SKM-1 (cell line): ENCODE measurements around the gene POLR3A.

Experiments
- DNase-seq: peaks from one replicate; lab custom pipeline; 2025; ENCODE audit not compliant: unreplicated experiment; lab: John Stamatoyannopoulos, UW

POLR3A gene

DNA sequence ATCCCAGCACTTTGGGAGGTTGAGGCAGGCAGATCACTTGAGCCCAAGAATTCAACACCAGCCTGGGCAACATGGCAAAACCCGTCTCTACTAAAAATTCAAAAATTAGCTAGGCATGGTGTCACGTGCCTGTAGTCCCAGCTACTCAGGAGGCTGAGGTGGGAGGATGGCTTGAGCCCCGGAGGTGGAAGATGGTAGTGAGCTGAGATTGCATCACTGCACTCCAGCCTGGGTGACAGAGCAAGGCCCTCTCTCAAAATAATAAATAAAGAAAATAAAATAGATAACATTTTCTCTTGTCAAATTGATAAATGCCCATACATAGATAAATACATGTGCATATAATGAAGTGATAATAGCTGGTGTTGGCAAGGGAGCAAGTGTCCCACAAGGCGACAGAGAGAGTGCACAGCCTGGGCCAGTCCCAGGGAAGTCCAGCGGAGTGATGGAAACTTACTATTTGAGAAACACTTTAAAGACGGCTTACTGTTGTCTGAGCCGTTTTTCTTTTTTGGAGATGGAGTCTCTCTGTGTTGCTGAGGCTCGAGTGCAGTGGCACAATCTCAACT lies 69.3 kb downstream of the POLR3A start:
- no peak for DNase-seq

- DNase-seq, result no peak
Measured at GRCh38 chr10:77959384-77959783, 69.9 kb downstream of the POLR3A start.

- no peak for DNase-seq
Measured at GRCh38 chr10:77955136-77955535, 74.2 kb downstream of the POLR3A start.

DNA sequence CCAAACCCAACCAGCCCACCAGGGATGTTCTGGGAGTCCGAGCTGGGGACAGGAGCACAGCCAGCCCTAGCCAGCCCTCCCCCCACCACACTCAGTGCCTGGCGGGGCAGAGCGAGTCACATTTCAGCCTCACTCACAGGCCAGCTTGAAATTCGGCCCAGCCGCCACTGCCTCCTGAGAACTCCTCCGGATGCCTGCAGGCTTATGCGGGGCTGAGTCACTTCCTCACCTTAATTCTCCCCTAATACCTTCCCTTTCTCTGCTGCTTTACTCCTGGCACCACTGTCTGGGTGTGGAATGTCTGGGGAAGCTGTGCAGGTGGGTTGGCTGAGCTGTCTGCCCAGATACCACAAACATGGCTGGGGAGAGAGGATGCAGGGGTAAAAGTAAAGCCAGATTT lies 80.1 kb downstream of the POLR3A start:
- DNase-seq, result no peak

- DNase-seq, result no peak
Measured at GRCh38 chr10:77946084-77946483, 83.2 kb downstream of the POLR3A start.

- peak; percentile 75 for DNase-seq
Measured at GRCh38 chr10:77944519-77944918, 84.8 kb downstream of the POLR3A start.

- no peak for DNase-seq
Measured at GRCh38 chr10:77943121-77943901, 86.0 kb downstream of the POLR3A start.

- no peak for DNase-seq
Measured at GRCh38 chr10:77941790-77942189, 87.5 kb downstream of the POLR3A start.

DNA sequence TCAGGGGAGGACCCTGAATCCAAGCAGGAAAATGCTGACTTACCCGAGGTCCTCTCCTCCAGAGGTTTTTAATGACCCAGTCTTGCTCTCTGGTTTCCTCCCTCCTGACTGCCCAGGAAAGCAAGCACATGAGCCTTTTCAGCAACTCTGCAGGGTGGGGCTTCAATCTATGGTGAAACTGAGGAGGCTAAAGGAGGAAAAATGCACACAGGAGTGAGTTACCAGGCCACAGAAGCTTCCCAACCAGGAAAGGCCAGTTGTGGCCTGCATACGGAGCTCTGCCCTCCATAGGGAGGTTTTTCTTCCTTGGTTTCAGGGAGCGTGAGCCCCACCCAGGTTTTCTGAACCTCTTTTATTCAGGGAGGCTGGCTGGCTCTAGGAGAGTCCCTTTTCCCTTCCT lies 88.7 kb downstream of the POLR3A start:
- no peak for DNase-seq

GRCh38 chr10:77940225-77940624 lies 89.1 kb downstream of the POLR3A start:
- DNase-seq, result no peak

DNA sequence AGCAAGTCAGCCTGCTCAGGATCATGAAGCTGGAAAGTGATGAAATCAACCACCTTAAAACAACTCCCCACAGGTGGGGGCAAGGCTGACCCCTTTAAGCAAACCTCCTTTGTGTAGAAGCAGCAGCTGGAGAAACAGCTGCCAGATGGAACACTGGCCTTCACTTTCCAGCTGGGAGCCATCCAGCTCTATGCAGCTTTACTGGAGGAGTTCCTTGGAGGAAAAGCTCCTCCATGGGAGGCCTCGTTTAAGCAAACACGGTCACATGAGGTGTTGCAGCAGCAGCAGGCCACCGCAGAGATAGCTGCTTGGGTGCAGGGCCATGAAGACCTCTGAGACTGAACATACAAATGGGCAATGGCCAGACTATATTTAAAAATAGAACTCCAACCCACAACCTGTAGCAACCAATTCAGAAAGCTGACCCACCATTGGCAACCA lies 89.7 kb downstream of the POLR3A start:
- no peak for DNase-seq

- no peak for DNase-seq
Measured at GRCh38 chr10:77936697-77937567, 92.4 kb downstream of the POLR3A start.

GRCh38 chr10:77932016-77932715 lies 97.1 kb downstream of the POLR3A start:
- no peak for DNase-seq

DNA sequence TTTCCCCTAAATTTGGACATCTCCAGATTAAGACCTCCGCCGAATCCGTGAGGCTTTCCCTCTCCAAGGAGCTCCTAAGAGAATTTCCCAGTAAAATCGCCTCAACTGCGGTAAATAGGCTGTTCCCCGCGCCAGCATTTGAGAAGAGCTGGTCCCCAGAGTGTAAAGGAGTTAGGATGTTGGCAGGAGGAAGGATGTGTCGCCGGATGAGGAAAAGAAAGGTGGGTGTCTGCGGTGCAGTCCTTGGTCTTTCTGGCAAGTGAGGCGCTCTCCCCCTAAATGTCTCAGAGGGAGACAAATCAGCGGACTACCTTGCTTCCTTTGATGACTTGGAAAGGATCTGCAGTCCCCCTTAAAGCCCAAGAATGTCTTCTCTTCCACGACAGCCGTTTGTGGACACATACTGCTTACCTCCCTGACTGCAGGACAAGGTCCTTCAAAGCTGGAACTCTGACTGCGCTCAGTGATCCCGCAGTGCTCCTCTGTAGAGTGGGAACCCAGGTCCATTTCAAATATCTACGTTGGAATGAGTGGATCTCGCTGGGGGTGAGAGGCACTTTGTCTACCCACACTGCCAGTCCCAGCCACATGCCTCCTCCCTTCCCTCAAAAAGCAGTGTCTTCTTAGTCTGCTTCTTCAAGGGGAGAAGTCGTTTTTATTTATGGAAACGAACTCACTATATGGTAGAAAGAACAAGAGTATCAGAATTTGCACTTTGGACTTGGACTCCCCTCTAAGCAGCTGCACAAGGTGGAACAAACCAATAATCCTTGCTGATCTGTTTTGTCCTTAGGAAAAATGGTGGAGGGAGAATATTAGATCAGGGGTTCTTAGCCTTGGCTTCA lies 101.7 kb downstream of the POLR3A start:
- DNase-seq, result no peak

GRCh38 chr10:77926566-77927401 lies 102.5 kb downstream of the POLR3A start, which contains the start of gene DLG5:
TSS of gene DLG5 (minus strand) at chr10:77926755. CDS start at chr10:77926520, 235 bp downstream.
- DNase-seq, result no peak

GRCh38 chr10:77925795-77926565 lies 103.3 kb downstream of the POLR3A start:
- no peak for DNase-seq

GRCh38 chr10:77925410-77925794 lies 103.9 kb downstream of the POLR3A start:
- DNase-seq, result no peak

- DNase-seq, result no peak
Measured at GRCh38 chr10:77922566-77923179, 106.6 kb downstream of the POLR3A start.
